Large intestine (tissue), 3 donors: Measurements from ENCODE around the gene HNRNPR. TPM values are rescaled to one million over a fixed set of nuclear protein-coding genes. Genes with fewer than 3 reads are reported as not detected.
"Not testable (repeated sequence)": the region's sequence is repeated elsewhere in the genome, so short reads cannot be mapped to it uniquely, and the experiment has no call there.

Experiments
- DNase-seq, 2 donors: peaks; one replicate each; pipeline versions ENCODE4 v3.0.0 to v3.0.0-alpha.2; 2013
- H3K27ac ChIP-seq: one replicate; pipeline ENCODE4 v1.5.1; 2013; ENCODE audit warnings: low read length
- H3K27me3 ChIP-seq: 2 replicates; pipeline ENCODE4 v1.6.1; 2013; ENCODE audit warnings: low read length; ENCODE audit not compliant: control insufficient read depth, insufficient read depth
- H3K36me3 ChIP-seq: 2 replicates; pipeline ENCODE4 v1.6.1; 2013; ENCODE audit warnings: low read length; ENCODE audit not compliant: control insufficient read depth, insufficient read depth
- H3K4me1 ChIP-seq: one replicate; pipeline ENCODE4 v1.6.1; 2013; ENCODE audit warnings: low read length; ENCODE audit not compliant: control insufficient read depth, insufficient read depth
- H3K4me3 ChIP-seq: one replicate; pipeline ENCODE4 v1.5.1; 2013; ENCODE audit warnings: low read length
- H3K9me3 ChIP-seq: one replicate; pipeline ENCODE4 v1.6.1; 2013; ENCODE audit warnings: mild to moderate bottlenecking, low read depth, low read length, moderate library complexity; ENCODE audit not compliant: control insufficient read depth
- WGBS: methylation state at CpG from one replicate; pipeline ENCODE4 v1.1.5; 2013; ENCODE audit warnings: low lambda C conversion rate; ENCODE audit not compliant: insufficient coverage; 5-methylcytosine and 5-hydroxymethylcytosine counted together
- polyA plus RNA-seq: library from polyadenylated mRNA; unstranded; fragments of 120-200 nt; gene quantifications from one replicate; pipeline ENCODE4 v1.2.1, GENCODE V29; 2013

HNRNPR gene
- polyA plus RNA-seq, 1 donor = 148 TPM

DNA sequence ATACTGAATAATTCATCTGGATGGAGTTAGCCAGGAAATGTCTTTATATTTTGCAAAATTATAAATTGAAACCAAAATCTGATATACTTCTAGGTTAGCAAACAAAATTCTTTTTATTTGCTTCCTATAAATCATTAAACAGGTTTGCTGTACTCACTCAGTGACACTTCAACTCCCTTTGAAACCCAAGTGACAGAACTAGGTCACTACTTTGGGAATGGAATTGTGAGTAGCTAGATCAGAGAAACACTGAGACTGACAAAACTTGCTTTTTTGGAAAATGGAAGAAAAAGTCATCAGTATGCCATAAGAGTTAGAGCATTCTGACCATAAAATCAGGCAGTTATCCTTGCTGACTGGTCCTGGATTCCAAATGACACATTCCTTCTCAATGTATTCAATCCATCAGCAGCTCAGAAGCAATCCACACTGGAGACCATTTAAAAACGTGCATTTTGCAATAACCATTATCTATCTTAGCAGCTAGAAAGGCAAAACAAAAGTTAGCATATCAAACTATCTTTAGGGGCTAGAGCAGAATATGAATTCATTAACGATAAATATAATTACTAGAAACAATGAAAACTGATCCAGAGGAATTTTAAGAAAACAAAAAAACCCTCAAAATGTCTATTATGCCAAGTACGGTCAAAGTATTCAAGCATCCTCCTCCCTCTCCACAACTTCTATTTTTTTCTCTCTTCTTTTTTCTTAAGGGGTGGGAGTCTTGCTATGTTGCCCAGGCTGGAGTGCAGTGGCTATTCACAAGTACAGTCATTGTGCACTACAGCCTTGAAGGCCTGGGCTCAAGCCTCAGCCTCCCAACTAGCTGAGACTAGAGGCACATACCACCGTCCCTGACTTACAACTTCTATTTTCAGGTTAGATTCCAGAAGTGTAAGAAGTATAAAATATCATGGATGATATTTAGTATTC, 60.1 kb downstream of the HNRNPR start:
- 83% methylated on average over 3 of the region's 4 CpGs for WGBS
- Histone ChIP-seq H3K4me3 (no peak overlapping the region), H3K4me1 (no peaks in the 10 kb centered on the region), H3K36me3 (peaks cover 28% of the 10 kb centered on the region), H3K27me3 (no peaks in the 10 kb centered on the region), H3K9me3 (no peaks in the 10 kb centered on the region), H3K27ac (no peak overlapping the region)
- no peak for DNase-seq

DNA sequence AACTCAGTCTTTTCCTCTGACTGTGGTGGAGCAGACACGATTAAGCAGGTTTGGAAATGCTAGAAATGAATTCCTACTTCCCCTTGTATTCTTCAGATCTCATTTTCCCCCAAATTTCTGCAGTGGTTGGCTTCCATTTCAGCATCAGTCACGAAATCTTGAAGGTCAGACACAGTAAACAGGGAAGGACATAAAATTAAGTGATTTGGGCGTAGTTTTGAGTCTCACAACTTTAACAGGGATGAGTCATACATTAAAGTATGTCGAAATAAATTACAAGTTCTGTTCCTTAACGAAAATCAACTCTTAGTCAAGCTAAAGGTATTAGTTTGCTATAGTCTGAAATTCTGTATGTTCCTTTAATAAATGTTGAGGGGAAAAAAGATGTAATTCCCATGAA, 61.1 kb downstream of the HNRNPR start:
- H3K9me3 ChIP-seq = no peaks in the 10 kb centered on the region
- 67% methylated on average over 1 of the region's 5 CpGs for WGBS
- no peak for DNase-seq
- H3K4me3 ChIP-seq = no peak overlapping the region
- no peaks in the 10 kb centered on the region for H3K4me1 ChIP-seq
- no peaks in the 10 kb centered on the region for H3K27me3 ChIP-seq
- peaks cover 28% of the 10 kb centered on the region for H3K36me3 ChIP-seq
- H3K27ac ChIP-seq = no peak overlapping the region

DNA sequence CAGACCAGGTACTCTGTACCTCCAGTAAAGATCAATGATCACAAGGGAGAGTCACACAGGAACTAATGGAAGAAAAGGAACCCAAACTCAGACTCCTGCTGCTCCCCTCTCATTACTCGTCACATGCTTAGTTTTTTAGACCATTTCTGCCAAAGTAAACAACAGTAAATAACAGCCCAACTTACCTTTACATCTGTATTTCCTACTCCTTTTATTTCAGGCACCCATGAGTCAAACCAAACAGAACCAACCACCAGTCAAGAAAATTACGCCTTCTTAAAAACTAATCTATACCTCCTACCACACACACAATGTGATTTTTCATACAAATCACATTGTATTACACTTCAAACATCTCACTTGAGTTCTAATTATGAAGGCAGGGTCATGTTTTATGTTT, 65.4 kb downstream of the HNRNPR start:
- 83% methylated on average over 1 of the region's 2 CpGs for WGBS
- no peaks in the 10 kb centered on the region for H3K9me3 ChIP-seq
- H3K4me3 ChIP-seq = no peak overlapping the region
- peaks cover 15% of the 10 kb centered on the region for H3K36me3 ChIP-seq
- no peak overlapping the region for H3K27ac ChIP-seq
- H3K27me3 ChIP-seq = no peaks in the 10 kb centered on the region
- no peak for DNase-seq
- H3K4me1 ChIP-seq = no peaks in the 10 kb centered on the region

DNA sequence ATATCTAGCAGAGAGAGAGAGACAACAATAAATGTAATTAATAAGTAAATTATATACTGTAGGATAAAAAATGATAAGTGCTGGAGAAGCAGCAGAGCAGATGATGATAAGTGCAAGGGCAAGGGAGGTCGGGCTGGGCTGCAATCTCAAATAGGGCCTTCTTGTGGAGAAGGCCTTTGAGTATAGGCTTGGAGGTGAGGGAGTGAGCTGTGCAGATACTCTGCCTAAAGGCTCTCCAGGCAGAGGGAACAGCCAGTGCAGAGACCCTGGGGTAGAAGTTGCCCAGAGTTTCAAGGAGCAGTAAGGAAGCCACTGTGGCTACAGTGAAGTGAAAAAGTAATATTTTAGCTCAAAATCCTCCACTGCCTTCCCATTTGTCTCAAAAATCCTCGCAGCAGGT, 67.6 kb downstream of the HNRNPR start:
- H3K4me3 ChIP-seq = no peak overlapping the region
- WGBS = 90% methylated on average over 2 of the region's 2 CpGs
- H3K27me3 ChIP-seq = no peaks in the 10 kb centered on the region
- H3K9me3 ChIP-seq = no peaks in the 10 kb centered on the region
- H3K4me1 ChIP-seq = no peaks in the 10 kb centered on the region
- H3K27ac ChIP-seq = no peak overlapping the region
- H3K36me3 ChIP-seq = peaks cover 11% of the 10 kb centered on the region
- no peak for DNase-seq

DNA sequence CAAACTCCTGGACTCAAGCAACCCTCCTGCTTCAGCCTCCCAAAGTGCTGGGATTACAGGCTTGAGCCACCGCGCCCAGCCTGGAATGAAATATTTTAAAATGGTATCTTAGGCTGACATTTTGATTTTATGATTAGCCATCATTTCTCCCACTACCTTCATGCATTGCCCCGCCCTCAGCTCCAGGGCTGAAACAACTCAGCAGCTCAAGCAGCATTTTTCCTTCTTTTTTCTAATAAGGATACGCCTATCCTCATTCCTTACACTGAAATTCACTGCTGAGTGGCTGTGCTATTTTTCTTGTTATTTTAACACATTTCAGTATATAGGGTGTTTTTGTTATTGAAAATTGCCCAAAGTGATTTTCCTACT, 70.0 kb downstream of the HNRNPR start:
- WGBS = 100% methylated on average over 1 of the region's 4 CpGs
- Histone ChIP-seq H3K27ac (no peak overlapping the region), H3K27me3 (no peaks in the 10 kb centered on the region), H3K4me3 (no peak overlapping the region), H3K9me3 (no peaks in the 10 kb centered on the region), H3K4me1 (no peaks in the 10 kb centered on the region), H3K36me3 (no peaks in the 10 kb centered on the region)
- no peak for DNase-seq

DNA sequence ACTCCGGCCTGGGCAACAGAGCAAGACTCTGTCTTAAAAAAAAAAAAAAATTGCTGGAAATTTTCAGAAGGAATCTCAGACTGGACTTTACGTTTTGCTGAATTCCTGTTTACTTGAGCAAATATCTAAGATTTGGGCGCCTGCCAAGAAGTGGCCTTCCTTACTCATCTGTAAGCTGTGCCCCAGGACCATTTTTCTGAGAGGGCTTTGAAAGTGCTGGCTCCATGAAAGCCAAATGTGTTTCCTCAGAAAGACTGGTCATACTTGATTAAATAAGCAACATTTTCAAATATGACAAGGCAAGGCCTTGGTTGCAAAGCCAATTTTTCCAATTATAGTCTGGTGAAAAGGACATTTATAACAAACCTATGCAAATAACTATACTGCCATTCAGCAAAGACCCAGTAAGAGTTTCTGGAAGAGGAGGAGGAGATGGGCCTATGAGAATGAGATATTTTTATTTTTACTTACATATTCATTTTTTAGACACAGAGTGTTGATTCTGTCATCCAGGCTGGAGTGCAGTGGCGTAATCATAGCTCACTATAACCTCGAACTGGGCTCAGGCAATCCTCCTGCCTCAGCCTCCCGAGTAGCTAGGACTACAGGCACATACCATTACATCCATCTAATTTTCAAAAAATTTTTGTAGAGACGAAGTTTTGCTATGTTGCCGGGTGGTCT, 70.5 kb downstream of the HNRNPR start:
- Histone ChIP-seq H3K9me3 (no peaks in the 10 kb centered on the region), H3K4me1 (no peaks in the 10 kb centered on the region), H3K27ac (no peak overlapping the region), H3K27me3 (no peaks in the 10 kb centered on the region), H3K36me3 (no peaks in the 10 kb centered on the region), H3K4me3 (no peak overlapping the region)
- DNase-seq = no peak
- WGBS = no CpG with 5 or more reads among the region's 8 CpGs

DNA sequence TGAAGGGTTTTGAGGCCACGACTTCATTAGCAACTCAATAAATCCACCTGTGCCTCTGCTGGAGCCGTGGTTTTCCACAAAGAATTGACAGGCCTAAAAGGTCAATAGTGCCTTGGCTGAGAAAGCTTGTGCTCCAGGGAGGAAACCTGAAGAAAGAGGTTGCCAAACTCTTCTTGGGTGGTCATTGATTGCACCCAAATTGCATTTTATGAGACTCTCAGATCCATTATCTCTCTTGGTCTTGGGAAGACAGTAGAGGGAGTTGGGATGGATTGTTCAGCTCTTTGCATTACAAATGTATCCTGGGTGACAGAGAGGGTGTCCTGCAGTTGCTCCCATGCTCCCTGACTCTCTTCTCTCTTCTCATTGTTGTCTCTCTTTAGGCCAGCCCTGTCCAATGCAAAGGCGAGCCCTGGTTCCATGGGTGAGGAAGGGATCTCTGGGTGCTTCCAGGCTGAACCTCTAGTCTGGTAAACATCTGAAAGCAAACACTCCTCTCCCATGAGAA, 80.7 kb downstream of the HNRNPR start:
- no peak for DNase-seq
- no peaks in the 10 kb centered on the region for H3K36me3 ChIP-seq
- H3K9me3 ChIP-seq = no peaks in the 10 kb centered on the region
- H3K4me1 ChIP-seq = no peaks in the 10 kb centered on the region
- no peaks in the 10 kb centered on the region for H3K27me3 ChIP-seq
- no peak overlapping the region for H3K4me3 ChIP-seq
- H3K27ac ChIP-seq = no peak overlapping the region
- WGBS = no CpG with 5 or more reads among the region's 3 CpGs

DNA sequence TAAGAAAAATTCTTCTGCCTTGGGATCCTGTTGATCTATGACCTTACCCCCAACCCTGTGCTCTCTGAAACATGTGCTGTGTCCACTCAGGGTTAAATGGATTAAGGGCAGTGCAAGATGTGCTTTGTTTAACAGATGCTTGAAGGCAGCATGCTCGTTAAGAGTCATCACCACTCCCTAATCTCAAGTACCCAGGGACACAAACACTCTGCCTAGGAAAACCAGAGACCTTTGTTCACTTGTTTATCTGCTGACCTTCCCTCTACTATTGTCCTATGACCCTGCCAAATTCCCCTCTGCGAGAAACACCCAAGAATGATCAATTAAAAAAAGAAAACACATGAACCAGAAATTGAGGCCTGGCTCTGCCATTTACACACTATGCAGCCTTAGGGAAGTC, 86.0 kb downstream of the HNRNPR start:
- DNase-seq, H3K4me3 ChIP-seq, H3K27ac ChIP-seq, H3K4me1 ChIP-seq, H3K36me3 ChIP-seq, H3K9me3 ChIP-seq, H3K27me3 ChIP-seq: not testable (repeated sequence)
- WGBS = no CpG with 5 or more reads among the region's 2 CpGs

DNA sequence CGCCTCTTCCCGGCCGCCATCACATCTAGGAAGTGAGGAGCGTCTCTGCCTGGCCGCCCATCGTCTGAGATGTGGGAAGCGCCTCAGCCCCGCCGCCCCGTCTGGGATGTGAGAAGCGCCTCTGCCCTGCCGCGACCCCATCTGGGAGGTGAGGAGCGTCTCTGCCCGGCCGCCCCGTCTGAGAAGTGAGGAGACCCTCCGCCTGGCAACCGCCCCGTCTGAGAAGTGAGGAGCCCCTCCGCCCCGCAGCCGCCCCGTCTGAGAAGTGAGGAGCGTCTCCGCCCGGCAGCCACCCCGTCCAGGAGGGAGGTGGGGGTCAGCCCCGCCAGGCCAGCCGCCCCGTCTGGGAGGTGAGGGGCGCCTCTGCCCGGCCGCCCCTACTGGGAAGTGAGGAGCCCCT, 86.7 kb downstream of the HNRNPR start:
- no CpG with 5 or more reads among the region's 34 CpGs for WGBS
- H3K4me3 ChIP-seq, H3K27ac ChIP-seq, H3K27me3 ChIP-seq, H3K4me1 ChIP-seq, H3K9me3 ChIP-seq, DNase-seq, H3K36me3 ChIP-seq: not testable (repeated sequence)
